Activated T-helper 2 cell treated with anti-CD3 and anti-CD28 coated beads, Interferon-gamma antibody, Interleukin-2, Interleukin-4, amounts not matched to agents 10 μg/mL and 5 μg/mL and 100 μg/mL, durations not matched to agents 14 hours and 24 hours and 36 hours (primary cell): ENCODE data around the gene ZNF69. TPM values are rescaled to one million over a fixed set of nuclear protein-coding genes. Genes with fewer than 3 reads are reported as not detected.
"Not testable (repeated sequence)": the region's sequence is repeated elsewhere in the genome, so short reads cannot be mapped to it uniquely, and the experiment has no call there.

Source experiments
- DNase-seq: peaks from one replicate; pipeline ENCODE4 v3.0.0; 2021; ENCODE audit warnings: low spot score
- H3K27ac Mint-ChIP-seq: one replicate; pipeline ENCODE4 v1.8.0; 2021; ENCODE audit warnings: mixed read lengths
- H3K27me3 Mint-ChIP-seq: one replicate; pipeline ENCODE4 v1.8.0; 2021; ENCODE audit warnings: low read depth, mixed read lengths
- H3K36me3 Mint-ChIP-seq: one replicate; pipeline ENCODE4 v1.8.0; 2021; ENCODE audit warnings: low read depth, mixed read lengths
- H3K4me1 Mint-ChIP-seq: one replicate; pipeline ENCODE4 v1.8.0; 2021; ENCODE audit warnings: low read depth, mixed read lengths
- H3K4me3 Mint-ChIP-seq: one replicate; pipeline ENCODE4 v1.8.0; 2021; ENCODE audit warnings: low read depth, mild to moderate bottlenecking, moderate library complexity, mixed read lengths
- H3K9me3 Mint-ChIP-seq: one replicate; pipeline ENCODE4 v1.8.0; 2021; ENCODE audit warnings: mixed read lengths
- intact Hi-C: fragments of 100-400 bp; cut with micrococcal nuclease; formaldehyde crosslinking; loops from one replicate; pipeline ENCODE4 v1.15.1; 2023
- total RNA-seq: library from RNA; stranded (reverse); gene quantifications from 2 replicates; pipeline ENCODE4 v1.2.3, GENCODE V29; 2022

ZNF69 gene
- total RNA-seq, 1 donor from 2014 or later, result 1.6 TPM

GRCh38 chr19:11914417-11915051, 27.0 kb downstream of the ZNF69 start:
- peaks cover 44% of the 10 kb centered on the region for H3K9me3 Mint-ChIP-seq
- H3K36me3 Mint-ChIP-seq, H3K4me1 Mint-ChIP-seq, DNase-seq, H3K4me3 Mint-ChIP-seq, intact Hi-C loops, H3K27me3 Mint-ChIP-seq, H3K27ac Mint-ChIP-seq: not testable (repeated sequence)

- no peak for DNase-seq
- peaks cover 23% of the 10 kb centered on the region for H3K4me1 Mint-ChIP-seq
- no peak overlapping the region for H3K4me3 Mint-ChIP-seq
- H3K27ac Mint-ChIP-seq, result no peak overlapping the region
- peaks cover 15% of the 10 kb centered on the region for H3K36me3 Mint-ChIP-seq
- intact Hi-C loops, result loop anchor here (5.0 kb wide), 1 partner anchor 240 kb away; the partner anchor contains the start of gene ZNF136
- peaks cover 2% of the 10 kb centered on the region for H3K27me3 Mint-ChIP-seq
- peaks cover 23% of the 10 kb centered on the region for H3K9me3 Mint-ChIP-seq
Measured at GRCh38 chr19:11921852-11922495, 34.4 kb downstream of the ZNF69 start.

GRCh38 chr19:11924886-11925650, 37.5 kb downstream of the ZNF69 start, which contains the start of gene ZNF700:
Gene ZNF700, plus strand, starts transcription at chr19:11925107. Its CDS starts 104 bp downstream, at chr19:11925211.
- DNase-seq, result peak; percentile 91
- intact Hi-C loops, result loop anchor here (1.0 to 5.0 kb wide), 5 partner anchors 40 to 237 kb away; partner anchors contain the start of genes ZNF136 and ZNF763
- peak within 1 kb of the TSS; percentile 98 for H3K27ac Mint-ChIP-seq
- H3K36me3 Mint-ChIP-seq, result peaks cover 43% of the 10 kb centered on the region
- peaks cover 2% of the 10 kb centered on the region for H3K27me3 Mint-ChIP-seq
- peak within 1 kb of the TSS; percentile 95 for H3K4me3 Mint-ChIP-seq
- peaks cover 28% of the 10 kb centered on the region for H3K9me3 Mint-ChIP-seq
- peaks cover 23% of the 10 kb centered on the region for H3K4me1 Mint-ChIP-seq

GRCh38 chr19:11925651-11926187, 38.1 kb downstream of the ZNF69 start:
- peaks cover 33% of the 10 kb centered on the region for H3K9me3 Mint-ChIP-seq
- DNase-seq, H3K27me3 Mint-ChIP-seq: not testable (repeated sequence)
- peak overlapping the region; percentile 95 for H3K4me3 Mint-ChIP-seq
- H3K36me3 Mint-ChIP-seq, result peaks cover 49% of the 10 kb centered on the region
- intact Hi-C loops, result loop anchor here (1.0 to 2.0 kb wide), 3 partner anchors 39 to 63 kb away; partner anchors contain the start of gene ZNF763
- peak overlapping the region; percentile 83 for H3K27ac Mint-ChIP-seq
- H3K4me1 Mint-ChIP-seq, result peaks cover 23% of the 10 kb centered on the region

- intact Hi-C loops, result no loop called here
- Mint-ChIP-seq H3K27me3 (peaks cover 2% of the 10 kb centered on the region), H3K36me3 (peaks cover 63% of the 10 kb centered on the region), H3K4me1 (peaks cover 26% of the 10 kb centered on the region), H3K27ac (no peak overlapping the region), H3K9me3 (peaks cover 48% of the 10 kb centered on the region), H3K4me3 (no peak overlapping the region)
- no peak for DNase-seq
Measured at GRCh38 chr19:11927227-11927626, 39.6 kb downstream of the ZNF69 start.

- intact Hi-C loops, result no loop called here
- H3K4me3 Mint-ChIP-seq, result no peak overlapping the region
- DNase-seq, result no peak
- no peak overlapping the region for H3K27ac Mint-ChIP-seq
- peaks cover 11% of the 10 kb centered on the region for H3K4me1 Mint-ChIP-seq
- peaks cover 88% of the 10 kb centered on the region for H3K36me3 Mint-ChIP-seq
- no peaks in the 10 kb centered on the region for H3K27me3 Mint-ChIP-seq
- peaks cover 67% of the 10 kb centered on the region for H3K9me3 Mint-ChIP-seq
Measured at GRCh38 chr19:11931051-11931450, 43.5 kb downstream of the ZNF69 start.

GRCh38 chr19:11931513-11931912, 43.9 kb downstream of the ZNF69 start:
- no peak for DNase-seq
- peaks cover 88% of the 10 kb centered on the region for H3K36me3 Mint-ChIP-seq
- peaks cover 6% of the 10 kb centered on the region for H3K4me1 Mint-ChIP-seq
- peaks cover 70% of the 10 kb centered on the region for H3K9me3 Mint-ChIP-seq
- no peak overlapping the region for H3K27ac Mint-ChIP-seq
- intact Hi-C loops, result no loop called here
- H3K4me3 Mint-ChIP-seq, result no peak overlapping the region
- H3K27me3 Mint-ChIP-seq, result no peaks in the 10 kb centered on the region

GRCh38 chr19:11935829-11936228, 48.2 kb downstream of the ZNF69 start:
- intact Hi-C loops, H3K27me3 Mint-ChIP-seq, H3K27ac Mint-ChIP-seq, H3K4me1 Mint-ChIP-seq, H3K4me3 Mint-ChIP-seq, DNase-seq: not testable (repeated sequence)
- Mint-ChIP-seq H3K9me3 (peaks cover 74% of the 10 kb centered on the region), H3K36me3 (peaks cover 88% of the 10 kb centered on the region)

GRCh38 chr19:11938383-11938782, 50.8 kb downstream of the ZNF69 start:
- H3K9me3 Mint-ChIP-seq, result peaks cover 70% of the 10 kb centered on the region
- H3K4me3 Mint-ChIP-seq, H3K27ac Mint-ChIP-seq, H3K4me1 Mint-ChIP-seq, H3K27me3 Mint-ChIP-seq, intact Hi-C loops, DNase-seq: not testable (repeated sequence)
- H3K36me3 Mint-ChIP-seq, result peaks cover 90% of the 10 kb centered on the region

GRCh38 chr19:11941361-11941887, 53.8 kb downstream of the ZNF69 start:
- H3K27ac Mint-ChIP-seq, H3K4me3 Mint-ChIP-seq, intact Hi-C loops, H3K27me3 Mint-ChIP-seq, DNase-seq, H3K4me1 Mint-ChIP-seq: not testable (repeated sequence)
- H3K36me3 Mint-ChIP-seq, result peaks cover 94% of the 10 kb centered on the region
- H3K9me3 Mint-ChIP-seq, result peaks cover 81% of the 10 kb centered on the region

- intact Hi-C loops, result no loop called here
- no peak overlapping the region for H3K27ac Mint-ChIP-seq
- H3K9me3 Mint-ChIP-seq, result peaks cover 83% of the 10 kb centered on the region
- no peak for DNase-seq
- H3K36me3 Mint-ChIP-seq, result peaks cover 94% of the 10 kb centered on the region
- H3K4me1 Mint-ChIP-seq, result no peaks in the 10 kb centered on the region
- H3K27me3 Mint-ChIP-seq, result no peaks in the 10 kb centered on the region
- H3K4me3 Mint-ChIP-seq, result no peak overlapping the region
Measured at GRCh38 chr19:11942008-11942842, 54.6 kb downstream of the ZNF69 start.

GRCh38 chr19:11942843-11943108, 55.2 kb downstream of the ZNF69 start:
- H3K27ac Mint-ChIP-seq, result no peak overlapping the region
- peaks cover 94% of the 10 kb centered on the region for H3K36me3 Mint-ChIP-seq
- H3K9me3 Mint-ChIP-seq, result peaks cover 86% of the 10 kb centered on the region
- no peaks in the 10 kb centered on the region for H3K27me3 Mint-ChIP-seq
- no peak overlapping the region for H3K4me3 Mint-ChIP-seq
- intact Hi-C loops, result no loop called here
- H3K4me1 Mint-ChIP-seq, result no peaks in the 10 kb centered on the region
- DNase-seq, result no peak
